GM21360 (cell line): ENCODE results near the gene SETD3.

ENCODE experiments used
- ATAC-seq: cut with Tn5 transposase; IDR thresholded peaks from one replicate; pipeline ENCODE4 v1.9.1; 2021; ENCODE audit warnings: mild to moderate bottlenecking, moderate library complexity; ENCODE audit not compliant: unreplicated experiment

Gene SETD3

DNA sequence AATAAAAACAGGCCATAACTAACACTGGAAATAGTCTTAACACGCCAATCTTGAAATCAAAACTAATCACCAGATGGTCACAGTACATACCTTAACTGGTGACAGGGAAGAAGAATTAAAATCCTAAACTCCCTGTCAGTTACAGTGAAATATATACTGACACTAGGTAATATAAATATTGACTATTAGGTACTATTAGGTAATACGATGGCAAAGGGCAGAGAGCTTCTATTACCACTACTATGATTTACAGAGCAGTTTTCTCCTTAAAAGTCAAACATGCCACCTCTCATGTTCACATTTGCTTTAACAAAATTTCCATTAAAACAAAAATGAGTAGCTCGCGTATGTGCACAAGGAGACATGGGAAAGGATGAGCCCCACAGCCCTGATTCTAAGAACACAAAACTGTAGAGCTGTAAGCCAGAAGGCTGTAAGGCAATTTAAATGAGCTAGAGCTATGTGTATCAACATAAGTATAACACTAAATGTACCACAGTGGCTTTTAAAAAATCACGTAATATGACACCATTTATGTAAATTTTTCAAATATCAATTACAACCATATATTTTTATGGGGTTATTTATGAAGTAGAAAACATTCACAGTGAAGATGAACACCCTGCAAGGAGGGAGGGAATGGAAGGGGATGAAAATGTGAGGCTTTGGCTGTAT, 19.1 kb downstream of the SETD3 start:
- no peak for ATAC-seq

DNA sequence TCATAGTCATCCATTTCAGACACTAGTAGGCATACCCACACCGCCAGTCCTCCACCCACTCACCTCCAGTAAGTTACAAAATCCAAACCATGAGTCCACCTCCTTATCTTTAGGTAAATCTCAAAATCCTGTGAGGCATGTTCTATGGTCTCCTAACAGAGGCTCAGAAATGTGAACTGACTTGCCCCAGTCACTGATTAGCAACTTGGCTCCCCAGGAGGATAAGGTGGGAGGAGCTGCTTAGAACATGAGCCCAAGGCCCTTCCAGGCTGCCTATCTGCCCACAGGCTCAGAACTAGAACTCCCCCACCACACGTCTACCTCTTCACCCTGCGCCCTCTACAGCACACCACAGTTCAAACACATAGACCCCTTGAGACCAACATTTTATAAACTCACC, 19.9 kb downstream of the SETD3 start:
- no peak for ATAC-seq

DNA sequence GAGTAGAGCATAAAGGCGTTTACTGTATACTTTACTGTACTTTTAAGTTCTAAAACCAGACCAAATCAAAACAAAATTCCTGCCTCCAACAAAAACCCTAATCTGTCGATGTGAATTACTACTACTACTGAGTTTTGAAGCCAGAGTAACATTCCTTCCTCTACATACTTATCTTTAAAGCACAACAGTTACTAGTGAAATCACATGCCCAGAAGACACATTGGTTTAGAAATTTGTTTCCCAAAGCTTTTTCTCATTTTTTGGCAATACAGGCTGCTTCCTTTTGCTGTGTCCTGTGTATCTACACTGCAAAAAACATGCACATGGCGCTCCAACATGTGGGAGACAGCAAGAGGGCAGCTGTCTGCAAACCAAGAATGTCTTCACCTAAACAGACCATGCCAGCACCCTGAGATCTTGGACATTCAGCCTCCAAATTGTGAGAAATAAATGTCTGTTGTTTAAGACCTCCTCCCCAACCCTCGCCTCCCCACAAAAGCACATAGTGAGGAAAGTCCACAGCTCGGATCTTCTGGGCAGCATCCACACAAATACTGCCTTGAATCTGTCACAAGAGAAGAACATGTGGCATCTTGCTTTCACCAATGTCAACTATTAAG, 21.1 kb downstream of the SETD3 start:
- ATAC-seq, result no peak

- ATAC-seq, result no peak
Measured at GRCh38 chr14:99454246-99454645, 26.4 kb downstream of the SETD3 start.

DNA sequence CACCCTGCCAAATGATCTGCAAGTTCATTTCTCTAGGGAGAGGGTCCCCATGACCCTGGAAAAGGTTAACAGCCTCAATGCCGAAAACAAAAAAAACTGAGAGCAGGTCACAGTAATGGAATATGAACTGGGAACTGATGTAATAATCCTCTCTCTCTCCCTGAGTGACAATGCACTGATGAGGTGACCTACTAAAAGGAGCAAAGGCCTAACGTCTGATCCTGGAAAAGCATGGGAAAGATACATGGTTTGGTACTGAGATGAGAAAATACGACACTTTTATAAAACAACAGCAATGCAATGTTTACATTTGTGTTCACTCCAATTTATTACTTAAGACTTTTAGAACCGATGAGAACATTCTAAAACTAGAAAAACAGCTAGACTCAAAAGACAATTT, 27.7 kb downstream of the SETD3 start:
- no peak for ATAC-seq

GRCh38 chr14:99451234-99451633, 29.4 kb downstream of the SETD3 start:
- ATAC-seq, result no peak

DNA sequence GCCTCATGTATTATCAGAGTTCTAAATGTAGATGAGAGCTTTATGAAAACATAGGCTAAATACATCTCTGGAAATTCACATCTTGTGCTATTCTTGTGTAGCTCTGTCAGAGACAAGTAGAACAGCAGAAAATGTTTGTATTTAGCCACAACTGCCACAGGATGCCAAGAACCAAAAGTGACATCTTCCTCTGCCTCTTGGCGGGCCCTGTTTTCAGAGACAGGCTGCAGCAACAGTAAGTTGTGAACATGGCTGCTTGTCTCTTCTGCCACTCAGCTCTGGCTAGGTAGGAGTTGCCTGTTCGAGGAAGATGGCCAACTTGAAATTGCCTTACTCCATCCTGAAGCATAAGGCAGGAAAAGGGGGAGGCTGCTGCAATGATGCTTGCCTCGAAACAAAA, 30.4 kb downstream of the SETD3 start:
- ATAC-seq, result no peak

- ATAC-seq, result no peak
Measured at GRCh38 chr14:99447739-99448138, 32.9 kb downstream of the SETD3 start.

- ATAC-seq, result no peak
Measured at GRCh38 chr14:99445931-99446330, 34.7 kb downstream of the SETD3 start.

DNA sequence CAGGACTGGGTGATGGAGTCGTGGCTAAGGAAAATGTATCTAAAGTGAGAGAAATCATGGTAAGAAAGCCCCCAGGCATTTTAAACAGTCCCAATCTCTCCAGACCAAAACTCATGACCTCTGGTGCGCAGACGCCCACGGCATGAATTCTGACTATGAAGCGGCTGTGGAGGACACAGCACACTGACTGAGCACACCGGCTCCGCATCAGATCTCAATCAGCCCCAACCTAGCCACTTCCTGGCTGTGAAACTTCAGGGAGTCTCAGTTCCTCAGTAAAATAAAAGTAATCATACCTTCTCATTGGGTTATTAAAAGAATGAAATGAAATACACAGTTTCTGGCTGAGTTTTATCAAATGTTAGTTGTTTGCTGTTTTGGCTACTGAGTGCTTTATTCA, 38.7 kb downstream of the SETD3 start:
- ATAC-seq, result peak; percentile 46

GRCh38 chr14:99441157-99441870, 39.3 kb downstream of the SETD3 start:
- no peak for ATAC-seq

DNA sequence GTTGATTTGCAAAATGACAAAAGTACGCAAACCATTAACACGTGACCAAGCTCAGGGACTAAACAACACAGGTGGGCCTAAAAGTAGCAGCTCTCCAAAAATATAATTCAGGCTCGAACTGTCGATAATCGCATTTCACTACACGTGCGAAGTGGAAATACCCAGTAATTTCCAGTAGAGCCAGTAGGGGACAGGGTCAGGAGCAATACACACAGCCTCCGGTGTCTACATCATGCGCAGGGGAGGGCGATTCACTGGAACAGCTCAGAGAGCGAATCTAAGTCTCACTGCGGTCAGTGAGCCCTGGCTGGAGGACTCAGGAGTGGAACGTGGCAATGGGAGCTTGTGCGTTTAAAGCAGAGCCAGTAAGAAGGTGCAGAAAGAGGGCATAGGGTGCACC, 40.4 kb downstream of the SETD3 start:
- ATAC-seq, result no peak

DNA sequence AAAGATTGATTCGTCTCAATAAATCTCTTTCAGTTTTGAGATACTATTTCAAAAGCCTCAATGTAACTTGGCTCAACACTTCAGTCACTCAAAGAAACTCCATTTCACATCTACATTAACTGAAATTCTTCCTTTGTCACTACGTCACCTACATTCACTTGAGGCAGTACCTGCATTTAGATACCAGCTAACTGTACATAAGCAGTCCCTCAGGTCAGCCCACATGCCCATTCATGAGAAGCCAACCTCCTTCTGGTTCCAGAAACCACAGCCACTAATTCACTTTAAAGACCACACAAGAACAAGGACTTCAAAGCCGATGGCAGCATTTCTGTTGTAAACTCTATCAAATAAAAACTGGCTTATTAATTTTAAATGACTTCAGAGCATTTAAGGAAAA, 43.0 kb downstream of the SETD3 start:
- ATAC-seq, result no peak

GRCh38 chr14:99436247-99437180, 44.1 kb downstream of the SETD3 start:
- no peak for ATAC-seq

DNA sequence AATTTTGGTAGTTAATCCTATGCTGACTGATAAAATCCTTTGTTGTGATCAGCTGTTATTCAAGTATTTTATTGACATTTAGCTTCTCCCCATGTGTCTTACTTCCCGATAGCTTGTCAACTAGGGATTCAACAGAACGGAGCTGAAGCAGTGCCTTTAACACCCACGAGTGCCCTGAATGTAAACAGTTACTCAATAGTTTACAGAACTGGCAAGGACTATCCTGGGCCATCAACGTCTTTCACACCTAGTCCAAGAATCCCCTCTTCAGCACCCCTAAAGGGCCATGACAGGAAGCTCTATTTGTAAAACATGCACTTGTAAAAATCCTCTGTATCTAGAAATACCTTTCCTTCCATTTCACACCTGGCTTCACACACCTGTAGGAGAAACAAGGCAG, 45.3 kb downstream of the SETD3 start:
- no peak for ATAC-seq

DNA sequence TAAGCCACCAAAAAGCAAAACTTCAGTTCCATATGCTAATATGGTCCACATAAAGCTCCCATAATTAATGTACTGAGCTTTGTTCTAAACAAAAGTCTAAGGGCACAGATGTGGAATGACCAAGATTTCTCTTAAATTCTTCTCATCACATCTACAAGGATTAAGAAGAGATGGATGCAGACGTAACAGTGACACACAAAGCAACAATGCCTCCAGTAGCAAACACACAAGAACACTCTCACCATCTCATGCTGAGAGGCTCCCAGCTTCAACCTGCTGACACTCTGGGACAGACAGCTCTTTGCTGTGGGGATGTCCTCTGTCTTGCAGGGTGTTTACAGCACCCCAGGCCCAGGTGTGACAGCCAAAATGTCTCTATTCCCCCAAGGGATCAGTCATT, 48.2 kb downstream of the SETD3 start:
- no peak for ATAC-seq

DNA sequence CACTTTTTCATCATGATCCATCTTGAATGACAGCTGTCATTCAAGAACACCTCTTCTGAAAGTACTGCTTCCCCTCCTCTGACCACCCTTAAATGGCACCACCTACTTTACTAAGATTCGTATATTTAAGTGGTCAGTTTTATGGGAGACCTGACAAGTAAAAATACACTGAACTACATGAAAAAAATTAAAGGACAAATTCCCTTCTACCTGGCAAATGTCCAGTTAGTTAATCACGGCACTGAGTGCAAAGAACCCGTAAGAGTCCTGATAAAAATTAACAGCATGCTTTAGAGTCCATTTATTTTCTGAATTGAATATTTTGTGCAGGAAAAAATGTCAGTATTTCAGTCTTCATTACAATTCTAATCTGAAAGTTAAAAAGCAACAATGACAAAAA, 48.7 kb downstream of the SETD3 start:
- ATAC-seq, result no peak

- ATAC-seq, result peak; percentile 78
Measured at GRCh38 chr14:99430491-99430890, 50.2 kb downstream of the SETD3 start.

DNA sequence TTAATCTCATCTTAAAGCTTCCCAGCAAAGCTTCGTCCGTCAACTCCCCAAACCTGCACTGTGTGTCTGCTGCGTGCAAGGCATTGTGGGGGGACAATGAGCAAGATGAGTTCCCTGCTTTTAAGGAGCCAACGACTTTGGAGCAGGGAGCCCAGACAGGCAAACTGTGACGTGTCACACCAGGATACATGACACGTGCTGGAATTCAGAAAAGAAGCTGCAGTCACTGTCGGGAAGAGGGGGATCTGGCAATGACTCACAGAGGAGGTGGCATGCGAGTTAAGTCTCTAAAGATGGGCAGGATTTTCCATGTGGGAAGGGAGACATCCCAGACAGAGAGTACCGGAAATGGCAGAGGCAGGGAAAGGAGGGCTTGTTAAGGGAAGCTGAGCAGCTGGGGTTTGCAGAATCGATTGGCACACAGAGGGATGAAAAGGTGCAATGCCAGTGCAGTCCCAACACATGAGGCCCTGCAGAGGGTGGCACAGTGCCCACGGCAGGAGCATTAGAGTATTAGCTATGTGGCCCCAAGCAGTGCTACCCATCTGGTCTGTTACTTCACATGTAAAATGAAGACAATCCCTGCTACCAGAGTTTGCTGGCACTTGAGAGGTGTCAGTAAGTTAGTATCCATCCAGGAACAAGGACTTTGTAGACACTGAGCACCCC, 52.9 kb downstream of the SETD3 start:
- no peak for ATAC-seq

GRCh38 chr14:99426813-99427346, 53.8 kb downstream of the SETD3 start:
- no peak for ATAC-seq
